Aorta (tissue), 5 donors: ENCODE measurements around the gene CCDC93. TPM values are rescaled to one million over a fixed set of nuclear protein-coding genes. Genes with fewer than 3 reads are reported as not detected.

Source experiments
- ATAC-seq: fragments of 200-7000 bp; cut with Tn5 transposase; one replicate; pipeline ENCODE4 v1.9.1; 2022; ENCODE audit warnings: moderate library complexity; ENCODE audit not compliant: low FRiP score
- DNase-seq, 2 donors: peaks; one replicate each; pipeline ENCODE4 v3.0.0-alpha.2; 2020
- H3K27ac ChIP-seq, 2 donors: one replicate each; pipeline ENCODE4 v1.5.1; 2013; ENCODE audit warnings: low read length in 2 of 2, mild to moderate bottlenecking in 2 of 2, moderate library complexity in 2 of 2, control low read depth in 1 of 2, inconsistent platforms in 1 of 2, low read depth in 1 of 2
- H3K27me3 ChIP-seq, 2 donors: one replicate each; pipeline ENCODE4 v1.6.1; 2013; ENCODE audit warnings: control low read depth in 1 of 2, low read length in 1 of 2, mild to moderate bottlenecking in 1 of 2, moderate library complexity in 1 of 2; ENCODE audit not compliant: insufficient read depth in 2 of 2, control insufficient read depth in 1 of 2
- H3K36me3 ChIP-seq, 2 donors: one replicate each; pipeline ENCODE4 v1.6.1; 2013; ENCODE audit warnings: control low read depth in 1 of 2, low read length in 1 of 2, mild to moderate bottlenecking in 1 of 2; ENCODE audit not compliant: insufficient read depth in 2 of 2, control insufficient read depth in 1 of 2
- H3K4me1 ChIP-seq, 2 donors: one replicate each; pipeline ENCODE4 v1.6.1; 2013; ENCODE audit warnings: low read length in 2 of 2, control low read depth in 1 of 2, mild to moderate bottlenecking in 1 of 2, moderate library complexity in 1 of 2; ENCODE audit not compliant: insufficient read depth in 2 of 2, control insufficient read depth in 1 of 2
- H3K4me3 ChIP-seq, 2 donors: one replicate each; pipeline ENCODE4 v1.5.1; 2013; ENCODE audit warnings: low read length in 2 of 2, control low read depth in 1 of 2, mild to moderate bottlenecking in 1 of 2
- H3K9me3 ChIP-seq: one replicate; pipeline ENCODE4 v1.6.1; 2013; ENCODE audit warnings: mild to moderate bottlenecking, low read length; ENCODE audit not compliant: control insufficient read depth
- WGBS, 2 donors: extraction: QIAGEN DNeasy Blood & Tissue Kit; methylation state at CpG; one replicate each; pipeline ENCODE4 v1.1.7; 2013; 5-methylcytosine and 5-hydroxymethylcytosine counted together
- intact Hi-C, 2 donors: fragments of 100-400 bp; cut with DNase I; formaldehyde crosslinking; loops; one replicate each; pipeline versions ENCODE4 v1.14.2 to v1.15.0; 2022
- polyA plus RNA-seq, 2 donors: library from polyadenylated mRNA; stranded (reverse); fragments of 200-250 nt; gene quantifications; one replicate each; pipeline ENCODE4 v1.2.3, GENCODE V29; 2013
- total RNA-seq, 2 donors: library from RNA; stranded (reverse); fragmentation: NEBNext Ultra II Directional; extraction: Animal tissue kit (Norgen Biotek cat#: 25700); gene quantifications; one replicate each; pipeline ENCODE4 v1.2.1, GENCODE V29; 2021
- donor health status: healthy with polysubstance abuse.
- donor health status: Bipolar disorder and iron deficiency.
- donor health status: DM: no; HTN: no; CAD: no.
- donor health status: DM: no; HTN: no; CAD: no.
- donor health status: DM: yes; HTN: yes; CAD: no.

The CCDC93 gene
- total and polyA plus RNA-seq, 4 donors: 5.8 to 42.8 (median 23.5) TPM

DNA sequence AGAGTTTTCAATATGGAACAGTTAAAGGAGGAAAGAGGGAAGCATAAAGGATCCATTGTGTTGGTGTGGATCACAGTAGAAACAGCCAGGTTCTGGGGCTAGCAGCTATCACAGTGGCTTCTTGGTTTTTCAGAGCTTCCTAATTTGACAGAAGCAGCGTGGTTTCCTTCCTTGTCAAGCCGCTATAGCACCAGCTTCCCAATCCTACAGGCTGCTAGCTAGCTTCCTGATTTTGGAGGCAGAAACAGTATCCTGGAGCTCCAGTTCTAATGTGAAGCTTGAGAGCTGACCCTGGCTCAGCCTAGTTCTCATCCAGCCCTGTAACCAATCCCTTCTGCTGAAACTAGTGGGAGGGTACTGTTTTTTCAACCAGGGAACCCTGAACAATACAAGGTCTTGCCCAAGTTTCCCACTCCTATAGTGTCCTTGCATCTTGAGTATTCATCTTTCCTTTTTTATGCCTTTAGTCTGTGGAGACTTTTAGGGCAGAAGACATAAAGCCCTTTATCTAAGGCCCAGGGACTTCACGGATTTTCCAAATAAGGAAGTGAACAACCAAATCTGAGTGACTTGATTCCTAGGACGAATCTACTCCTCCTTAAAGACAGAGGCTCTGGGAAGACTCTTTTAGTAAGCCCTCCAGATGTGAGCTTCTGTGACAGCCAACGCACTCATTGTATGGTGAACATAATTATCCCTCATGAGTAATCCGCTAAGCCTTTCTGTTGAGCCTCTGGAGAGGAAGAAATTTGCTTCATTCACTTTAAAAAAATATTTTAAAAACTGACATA lies 33.8 kb downstream of the CCDC93 start:
- 86% methylated on average over 6 of the region's 6 CpGs for WGBS, 2 donors
- H3K36me3 ChIP-seq: peaks cover 0 to 4% of the 10 kb centered on the region in 2 donors
- ATAC-seq: no peak

DNA sequence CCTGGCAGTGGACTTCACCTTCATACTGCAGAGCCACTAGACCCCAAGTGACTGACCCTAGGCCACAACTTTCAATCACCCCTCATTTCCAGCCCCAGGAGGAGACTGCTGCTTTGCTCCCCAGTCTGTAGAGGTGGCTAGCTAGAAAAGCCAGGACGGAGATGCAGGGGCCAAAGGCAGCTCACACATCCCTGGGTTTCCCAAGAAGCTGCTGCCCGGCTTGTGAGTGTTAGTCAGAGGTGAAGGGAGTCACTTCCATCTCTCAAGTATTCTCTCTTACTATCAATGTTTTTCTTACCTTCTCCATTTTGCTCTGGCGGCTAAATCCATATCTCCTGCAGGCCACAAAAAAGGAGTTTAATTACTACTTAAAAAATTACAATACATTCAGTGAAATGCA lies 36.2 kb downstream of the CCDC93 start:
- no peak for ATAC-seq
- Histone ChIP-seq H3K27me3 (no peaks in the 10 kb centered on the region), H3K4me1 (no peaks in the 10 kb centered on the region), H3K9me3 (no peaks in the 10 kb centered on the region), H3K36me3 (peaks cover 0 to 6% of the 10 kb centered on the region in 2 donors), H3K27ac (no peak overlapping the region), H3K4me3 (no peak overlapping the region)
- no peak for DNase-seq
- 89 to 94% methylated on average over 3 of the region's 3 CpGs for WGBS, 2 donors
- intact Hi-C loops: no loop called here

More for the DNA sequence above, 33.8 kb downstream of the CCDC93 start:
- Histone ChIP-seq H3K27ac (peak overlapping the region in 1 of 2 donors; percentile 21), H3K4me3 (no peak overlapping the region), H3K4me1 (no peaks in the 10 kb centered on the region), H3K9me3 (no peaks in the 10 kb centered on the region), H3K27me3 (no peaks in the 10 kb centered on the region)
- intact Hi-C loops: no loop called here
- DNase-seq: no peak

DNA sequence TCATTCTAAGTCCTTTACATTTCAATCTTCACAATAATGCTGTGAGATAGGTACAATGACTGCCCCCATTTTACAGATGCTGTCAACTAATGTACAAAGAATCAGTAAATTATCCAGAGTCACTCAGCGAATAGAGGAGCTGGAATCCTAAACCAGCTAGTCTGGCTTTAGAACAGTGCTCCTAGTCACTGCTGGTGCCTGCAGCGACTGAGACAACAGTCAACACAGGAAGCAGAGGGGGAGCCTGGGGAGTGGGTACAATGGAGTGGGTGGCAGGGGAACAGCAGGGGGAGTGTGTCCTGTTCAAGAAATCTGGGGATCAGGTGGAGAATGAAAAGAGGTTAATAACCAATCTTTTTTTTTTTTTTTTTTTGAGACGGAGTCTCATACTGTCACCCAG lies 37.3 kb downstream of the CCDC93 start:
- Histone ChIP-seq H3K4me3 (no peak overlapping the region), H3K36me3 (peaks cover 4 to 6% of the 10 kb centered on the region in 2 donors)
- 93 to 95% methylated on average over 2 to 3 of the region's 3 CpGs for WGBS, 2 donors

DNA sequence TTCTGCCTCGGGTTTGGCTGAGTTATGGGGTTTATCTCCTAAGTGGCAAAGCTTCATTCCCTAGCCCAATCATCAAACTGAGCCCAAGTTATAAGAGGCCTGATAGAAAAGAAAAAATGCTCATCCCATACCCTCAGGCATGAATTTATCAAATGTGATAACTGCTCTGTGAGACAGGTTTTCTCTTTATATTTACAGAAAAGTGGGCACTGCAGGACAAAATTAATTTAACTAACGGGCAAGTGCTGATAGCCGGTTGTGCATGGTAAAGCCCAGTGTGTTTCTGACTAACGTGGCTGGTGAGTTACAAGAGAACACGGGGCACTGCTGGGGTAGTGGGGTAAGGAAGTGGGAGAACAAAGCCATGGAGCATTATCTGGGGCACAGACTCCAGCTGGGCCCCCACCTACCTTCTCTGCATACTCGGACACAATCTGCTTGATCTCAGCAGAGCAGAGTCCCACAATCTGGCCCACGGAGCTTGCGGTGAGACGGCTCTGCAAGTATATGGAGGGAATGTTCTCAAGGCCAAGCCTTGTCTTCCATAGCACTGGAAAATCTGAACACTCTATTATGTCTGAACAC lies 40.3 kb downstream of the CCDC93 start:
- Histone ChIP-seq H3K4me1 (no peaks in the 10 kb centered on the region), H3K36me3 (peaks cover 4 to 10% of the 10 kb centered on the region in 2 donors), H3K27me3 (no peaks in the 10 kb centered on the region), H3K9me3 (no peaks in the 10 kb centered on the region), H3K4me3 (no peak overlapping the region), H3K27ac (no peak overlapping the region)
- ATAC-seq (no peak), DNase-seq (no peak)
- WGBS, 2 donors: 90 to 94% methylated on average over 9 of the region's 9 CpGs
- intact Hi-C loops: no loop called here

More for the DNA sequence above, 37.3 kb downstream of the CCDC93 start:
- Histone ChIP-seq H3K27ac (no peak overlapping the region), H3K9me3 (no peaks in the 10 kb centered on the region), H3K4me1 (no peaks in the 10 kb centered on the region), H3K27me3 (no peaks in the 10 kb centered on the region)
- DNase-seq: no peak
- no peak for ATAC-seq
- intact Hi-C loops: no loop called here

DNA sequence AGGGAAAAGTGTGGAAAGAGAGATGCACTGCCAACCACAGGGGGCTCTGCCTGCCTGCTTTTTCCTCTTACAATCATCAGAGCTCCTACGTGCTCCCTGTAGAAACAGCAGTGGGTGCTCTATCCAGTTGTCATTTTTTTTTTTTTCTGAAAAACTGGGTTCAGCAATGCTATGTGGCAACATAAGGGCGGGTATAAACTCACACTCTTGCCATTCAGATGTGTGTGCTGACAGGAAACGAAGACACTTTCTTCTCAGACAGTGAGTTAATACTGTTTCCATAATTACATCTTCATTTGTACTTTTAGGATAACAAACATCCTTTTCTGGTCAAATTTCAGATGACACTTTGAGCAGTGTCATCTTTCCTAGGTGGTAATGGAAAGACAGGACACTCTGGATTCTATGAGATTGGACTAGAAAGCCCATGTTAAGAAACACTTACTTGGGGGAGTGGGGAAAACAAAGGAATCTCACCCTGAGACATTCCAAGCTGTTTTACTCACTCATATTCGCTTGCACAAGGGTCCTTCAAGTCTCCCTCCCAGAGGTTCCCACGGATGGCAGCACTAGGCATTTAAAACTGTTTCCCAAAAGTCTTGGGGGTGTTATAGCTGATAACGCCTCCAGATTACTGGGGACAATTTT lies 41.3 kb downstream of the CCDC93 start:
- Histone ChIP-seq H3K36me3 (peaks cover 4 to 11% of the 10 kb centered on the region in 2 donors), H3K27ac (no peak overlapping the region), H3K4me3 (no peak overlapping the region), H3K4me1 (no peaks in the 10 kb centered on the region), H3K9me3 (no peaks in the 10 kb centered on the region), H3K27me3 (no peaks in the 10 kb centered on the region)
- WGBS, 2 donors: 79 to 81% methylated on average over 6 of the region's 6 CpGs
- intact Hi-C loops: no loop called here
- no peak for ATAC-seq
- no peak for DNase-seq

DNA sequence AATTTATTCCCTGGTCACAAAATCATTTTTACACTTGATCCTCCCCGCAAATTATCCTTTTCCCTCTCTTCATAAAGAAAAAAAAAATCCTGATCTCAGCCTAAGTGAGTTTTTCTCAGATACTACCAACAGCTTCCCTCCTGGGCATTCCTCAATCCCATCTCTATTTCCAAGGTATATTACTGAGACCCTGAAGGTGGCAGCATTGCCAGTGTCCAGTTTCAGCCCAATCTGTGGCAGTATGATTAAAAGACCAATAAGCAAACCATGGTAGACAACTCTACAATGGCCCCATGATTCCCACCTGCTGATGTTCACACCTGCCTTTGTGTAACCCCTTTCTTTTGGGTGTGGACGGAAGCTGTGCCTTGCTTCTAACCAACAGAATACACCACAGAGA lies 45.1 kb downstream of the CCDC93 start:
- H3K4me1 ChIP-seq: no peaks in the 10 kb centered on the region

DNA sequence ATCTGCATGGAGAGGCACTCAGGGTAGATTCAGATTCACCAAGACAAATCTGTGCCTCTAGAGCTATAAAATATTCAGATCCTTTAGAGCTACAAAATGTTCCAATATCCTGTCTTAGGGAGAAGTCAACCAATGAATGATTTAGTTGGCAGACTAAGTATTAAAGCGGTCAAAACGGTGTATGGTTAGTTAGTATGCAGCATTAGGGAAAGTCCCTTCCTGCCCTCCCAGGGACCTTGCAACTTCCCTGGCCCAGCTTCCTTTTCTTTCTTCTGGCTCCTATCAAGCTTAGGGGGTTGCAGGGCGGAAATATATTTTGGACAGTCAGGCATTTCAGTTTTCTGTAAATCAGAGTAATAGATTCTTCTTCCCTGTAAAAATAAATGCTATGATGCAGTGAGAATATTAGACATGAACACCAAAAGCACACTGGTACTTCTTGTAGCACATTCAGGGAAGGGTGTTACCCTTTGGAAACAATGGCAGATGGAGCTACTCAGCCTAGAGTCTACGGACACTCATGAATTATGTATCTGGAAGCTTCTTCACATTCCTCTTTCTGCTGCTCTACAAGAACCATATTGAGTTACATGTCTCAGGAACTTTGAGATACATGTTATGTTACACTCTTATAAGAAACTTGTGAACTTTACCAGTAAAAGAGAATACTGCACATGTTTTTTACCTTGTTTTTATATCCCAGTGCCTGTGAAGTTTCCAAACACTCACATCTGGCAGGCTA lies 45.7 kb downstream of the CCDC93 start:
- no peak overlapping the region for H3K27ac ChIP-seq
- no peak overlapping the region for H3K4me3 ChIP-seq
- H3K9me3 ChIP-seq: no peaks in the 10 kb centered on the region
- DNase-seq: no peak
- no peaks in the 10 kb centered on the region for H3K27me3 ChIP-seq
- intact Hi-C loops: no loop called here
- ATAC-seq: no peak
- H3K36me3 ChIP-seq: peaks cover 4 to 11% of the 10 kb centered on the region in 2 donors
- no peaks in the 10 kb centered on the region for H3K4me1 ChIP-seq
- 89 to 91% methylated on average over 4 of the region's 4 CpGs for WGBS, 2 donors

More for the DNA sequence above, 45.1 kb downstream of the CCDC93 start:
- H3K4me3 ChIP-seq: no peak overlapping the region
- no peaks in the 10 kb centered on the region for H3K9me3 ChIP-seq
- intact Hi-C loops: no loop called here
- H3K36me3 ChIP-seq: peaks cover 4 to 11% of the 10 kb centered on the region in 2 donors
- no peaks in the 10 kb centered on the region for H3K27me3 ChIP-seq
- no peak for DNase-seq
- no peak overlapping the region for H3K27ac ChIP-seq
- ATAC-seq: no peak
- WGBS, 2 donors: 95 to 98% methylated on average over 2 of the region's 2 CpGs

DNA sequence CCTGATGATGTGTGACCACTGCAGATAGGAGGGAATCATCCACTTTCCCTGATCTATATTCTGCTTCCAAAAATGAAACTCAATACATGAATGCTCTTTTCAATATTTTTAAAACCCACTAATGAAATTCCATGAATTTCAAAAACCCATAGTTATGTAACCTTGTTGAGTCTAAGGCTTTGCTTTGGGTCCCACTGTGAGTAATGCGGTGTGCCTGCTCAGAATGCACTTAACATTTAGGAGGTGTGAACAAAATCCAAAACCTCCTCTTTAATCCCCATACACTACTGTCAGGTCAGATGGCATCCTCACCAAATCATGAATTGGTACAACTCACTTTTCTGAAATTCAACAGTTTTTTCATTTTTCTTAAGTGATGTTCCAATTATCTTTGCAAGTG lies 50.4 kb downstream of the CCDC93 start:
- no peak for ATAC-seq
- 86 to 93% methylated on average over 1 of the region's 1 CpG for WGBS, 2 donors

More for the DNA sequence above, 50.4 kb downstream of the CCDC93 start:
- intact Hi-C loops: no loop called here
- no peak for DNase-seq
- no peaks in the 10 kb centered on the region for H3K9me3 ChIP-seq
- H3K27me3 ChIP-seq: no peaks in the 10 kb centered on the region
- no peak overlapping the region for H3K27ac ChIP-seq
- no peak overlapping the region for H3K4me3 ChIP-seq
- H3K4me1 ChIP-seq: peaks cover 0 to under 1% of the 10 kb centered on the region in 2 donors
- H3K36me3 ChIP-seq: peaks cover 0 to 3% of the 10 kb centered on the region in 2 donors
